IMR-90 (cell line): Measurements from ENCODE around the gene CD7. TPM values are rescaled to one million over a fixed set of nuclear protein-coding genes. Genes with fewer than 3 reads are reported as not detected.

Source experiments
- ATAC-seq: fragments of 200-7000 bp; cut with Tn5 transposase; 2 replicates; pipeline ENCODE4 v1.9.1; 2020; ENCODE audit warnings: low read depth, mild to moderate bottlenecking, moderate library complexity
- BruUV-seq: library from RNA; stranded (reverse); fragments of 400-500 nt; replicated peaks from 2 replicates; lab custom pipeline; 2021; lab: Mats Ljungman, UMichigan
- CTCF ChIA-PET: fragments of 300-600 bp; formaldehyde crosslinking; extraction: SDS; loops from one replicate; lab custom pipeline; 2021; ENCODE audit warnings: antibody characterized with exemption; lab: Yijun Ruan, JAX
- POLR2A ChIA-PET: fragments of 300-600 bp; sonication (Branson Sonifier 250); formaldehyde crosslinking; loops from one replicate; lab custom pipeline; 2022; ENCODE audit warnings: antibody characterized with exemption; ENCODE audit not compliant: unreplicated experiment; lab: Charles Lee
- DNase-seq: peaks from one replicate; pipeline ENCODE4 v3.0.0; 2013
- H2AFZ ChIP-seq: replicated peaks from 2 replicates; pipeline ENCODE3; 2013; ENCODE audit warnings: low read length, mild to moderate bottlenecking; ENCODE audit not compliant: poor library complexity
- H2AK5ac ChIP-seq: 2 replicates; pipeline ENCODE4 v1.6.1; 2013; ENCODE audit warnings: low read depth, low read length, inconsistent platforms
- H2AK9ac ChIP-seq: replicated peaks from 2 replicates; pipeline ENCODE3; 2013; ENCODE audit warnings: mild to moderate bottlenecking, low read depth, low read length, moderate library complexity; ENCODE audit not compliant: poor library complexity
- H2BK120ac ChIP-seq: 2 replicates; pipeline ENCODE4 v1.6.1; 2013; ENCODE audit warnings: low read depth, low read length, inconsistent platforms
- H2BK15ac ChIP-seq: 3 replicates; pipeline ENCODE4 v1.6.1; 2013; ENCODE audit warnings: low read depth, low read length, inconsistent platforms
- H2BK20ac ChIP-seq: 2 replicates; pipeline ENCODE4 v1.6.1; 2013; ENCODE audit warnings: low read depth, mild to moderate bottlenecking, inconsistent platforms, low read length, moderate library complexity
- H2BK5ac ChIP-seq: 2 replicates; pipeline ENCODE4 v1.6.1; 2013; ENCODE audit warnings: mild to moderate bottlenecking, low read depth, low read length, inconsistent platforms; ENCODE audit not compliant: poor library complexity, severe bottlenecking
- H3K14ac ChIP-seq: replicated peaks from 2 replicates; pipeline ENCODE4 v1.6.1; 2013; ENCODE audit warnings: low read depth, low read length, inconsistent platforms
- H3K18ac ChIP-seq: 2 replicates; pipeline ENCODE4 v1.6.1; 2013; ENCODE audit warnings: low read depth, low read length, control low read depth
- H3K23ac ChIP-seq: 2 replicates; pipeline ENCODE4 v1.6.1; 2013; ENCODE audit warnings: low read depth, low read length, inconsistent platforms
- H3K27ac ChIP-seq: 2 replicates; pipeline ENCODE4 v1.5.1; 2013; ENCODE audit warnings: mild to moderate bottlenecking, control low read depth, low read length; ENCODE audit not compliant: insufficient read depth
- H3K27me3 ChIP-seq: 2 replicates; pipeline ENCODE4 v1.6.1; 2013; ENCODE audit warnings: low read length; ENCODE audit not compliant: control insufficient read depth, insufficient read depth
- H3K36me3 ChIP-seq: 2 replicates; pipeline ENCODE4 v1.6.1; 2013; ENCODE audit warnings: low read length, mixed read lengths; ENCODE audit not compliant: control insufficient read depth, insufficient read depth
- H3K4ac ChIP-seq: 2 replicates; pipeline ENCODE4 v1.6.1; 2013; ENCODE audit warnings: low read depth, low read length, inconsistent platforms
- H3K4me1 ChIP-seq: 2 replicates; pipeline ENCODE4 v1.6.1; 2013; ENCODE audit warnings: low read length, mixed read lengths; ENCODE audit not compliant: control insufficient read depth, insufficient read depth
- H3K4me2 ChIP-seq: 2 replicates; pipeline ENCODE4 v1.6.1; 2013; ENCODE audit warnings: low read depth, mild to moderate bottlenecking, control low read depth, low read length, moderate library complexity
- H3K4me3 ChIP-seq: 2 replicates; pipeline ENCODE4 v1.5.1; 2013; ENCODE audit warnings: low read depth, mild to moderate bottlenecking, control low read depth, low read length, moderate library complexity; ENCODE audit not compliant: insufficient read depth
- H3K56ac ChIP-seq: 2 replicates; pipeline ENCODE4 v1.6.1; 2013; ENCODE audit warnings: low read length, inconsistent platforms; ENCODE audit not compliant: insufficient read depth; ENCODE audit errors: extremely low read depth
- H3K79me1 ChIP-seq, 2 experiments: 2 replicates each; pipeline ENCODE4 v1.6.1; 2013; ENCODE audit warnings: low read length in 2 of 2, inconsistent platforms in 1 of 2, low read depth in 1 of 2
- H3K9ac ChIP-seq: 2 replicates; pipeline ENCODE4 v1.6.1; 2013; ENCODE audit warnings: low read depth, low read length, control low read depth
- H3K9me1 ChIP-seq: 2 replicates; pipeline ENCODE4 v1.6.1; 2013; ENCODE audit warnings: low read length, inconsistent platforms; ENCODE audit not compliant: insufficient read depth
- H3K9me3 ChIP-seq: 2 replicates; pipeline ENCODE4 v1.6.1; 2013; ENCODE audit warnings: low read length; ENCODE audit not compliant: control insufficient read depth, insufficient read depth
- H4K20me1 ChIP-seq: 2 replicates; pipeline ENCODE4 v1.6.1; 2013; ENCODE audit warnings: low read length, inconsistent platforms; ENCODE audit not compliant: insufficient read depth
- H4K5ac ChIP-seq: 2 replicates; pipeline ENCODE4 v1.6.1; 2013; ENCODE audit warnings: mild to moderate bottlenecking, low read depth, low read length, control low read depth
- H4K8ac ChIP-seq, 2 experiments: 2 replicates each; pipeline ENCODE4 v1.6.1; 2013; ENCODE audit warnings: low read depth in 2 of 2, low read length in 2 of 2, control low read depth in 1 of 2, inconsistent platforms in 1 of 2
- H4K91ac ChIP-seq: 2 replicates; pipeline ENCODE4 v1.6.1; 2013; ENCODE audit warnings: low read depth, low read length, inconsistent platforms; ENCODE audit not compliant: insufficient read depth
- BHLHE40 ChIP-seq: fragments of 150-350 bp; IDR thresholded peaks from 2 replicates; pipeline ENCODE4 v1.6.1; 2016; ENCODE audit warnings: mild to moderate bottlenecking, low read depth, low read length
- CEBPB ChIP-seq: IDR thresholded peaks from 2 replicates; pipeline ENCODE4 v1.6.1; 2012; ENCODE audit warnings: low read depth, low read length, improper control_type of control experiment
- CHD1 ChIP-seq: IDR thresholded peaks from 2 replicates; pipeline ENCODE4 v1.6.1; 2012; ENCODE audit warnings: low read depth, low read length, improper control_type of control experiment
- FOS ChIP-seq: fragments of 150-350 bp; IDR thresholded peaks from 2 replicates; pipeline ENCODE4 v1.6.1; 2016; ENCODE audit warnings: low read depth, low read length
- MAZ ChIP-seq: IDR thresholded peaks from 2 replicates; pipeline ENCODE4 v1.6.1; 2012; ENCODE audit warnings: low read depth, mild to moderate bottlenecking, low read length, improper control_type of control experiment, moderate library complexity, borderline replicate concordance
- NFE2L2 ChIP-seq: fragments of 150-350 bp; IDR thresholded peaks from 2 replicates; pipeline ENCODE4 v1.6.1; 2016; ENCODE audit warnings: low read depth, mild to moderate bottlenecking, low read length
- POLR2A ChIP-seq: IDR thresholded peaks from 2 replicates; pipeline ENCODE4 v1.6.1; 2012; ENCODE audit warnings: mild to moderate bottlenecking, low read depth, low read length
- RAD21 ChIP-seq: IDR thresholded peaks from 2 replicates; pipeline ENCODE4 v1.6.1; 2012; ENCODE audit warnings: low read length, improper control_type of control experiment
- RCOR1 ChIP-seq: IDR thresholded peaks from 2 replicates; pipeline ENCODE4 v1.6.1; 2012; ENCODE audit warnings: mild to moderate bottlenecking, low read length, improper control_type of control experiment; ENCODE audit not compliant: insufficient replicate concordance
- RFX5 ChIP-seq: IDR thresholded peaks from 2 replicates; pipeline ENCODE4 v1.8.0; 2012; ENCODE audit warnings: low read depth, mild to moderate bottlenecking, low read length, moderate library complexity
- SMC3 ChIP-seq: fragments of 150-350 bp; IDR thresholded peaks from 2 replicates; pipeline ENCODE4 v1.6.1; 2016; ENCODE audit warnings: low read depth, mild to moderate bottlenecking, antibody characterized with exemption, low read length, moderate library complexity
- USF2 ChIP-seq: fragments of 150-350 bp; IDR thresholded peaks from 2 replicates; pipeline ENCODE4 v1.6.1; 2017; ENCODE audit warnings: mild to moderate bottlenecking, antibody characterized with exemption, low read length, low read depth
- WGBS, 2 experiments: methylation state at CpG; one replicate each; pipeline versions ENCODE4 v1.1.5 to v1.1.7; 2013; ENCODE audit warnings: missing lambda C conversion rate in 2 of 2; ENCODE audit not compliant: insufficient read length in 1 of 2; ENCODE audit errors: extremely low coverage in 2 of 2; 5-methylcytosine and 5-hydroxymethylcytosine counted together
- dilution Hi-C: fragments of 300-500 bp; cut with HindIII; formaldehyde crosslinking; loops from one replicate; pipeline ENCODE4 v1.14.3; 2018; ENCODE audit warnings: low sequenced_read_pairs; ENCODE audit not compliant: unreplicated experiment
- in situ Hi-C: fragments of 300-500 bp; cut with MboI; formaldehyde crosslinking; loops from 3 replicates; pipeline ENCODE4 v1.14.3; 2019; ENCODE audit warnings: low sequenced_read_pairs, inconsistent platforms, mixed read lengths
- intact Hi-C: fragments of 100-400 bp; cut with micrococcal nuclease; formaldehyde crosslinking; loops from 2 replicates; pipeline ENCODE4 v1.10.0; 2022
- polyA plus RNA-seq, 3 experiments: library from polyadenylated mRNA; depleted of rRNA; stranded (reverse); fragments of >200 nt; gene quantifications; 2 replicates each; pipeline ENCODE4 v1.2.3, GENCODE V29; 2012; ENCODE audit warnings: low replicate concordance in 1 of 3
- total RNA-seq: library from RNA; depleted of rRNA; stranded (reverse); fragments of >200 nt; gene quantifications from 2 replicates; pipeline ENCODE4 v1.2.3, GENCODE V29; 2012
- TF ChIP-seq, protein P1 (sequence below): fragments of 150-350 bp; IDR thresholded peaks from 2 replicates; pipeline ENCODE4 v1.6.1; 2016; ENCODE audit warnings: low read depth, mild to moderate bottlenecking, low read length, moderate library complexity, borderline replicate concordance
- TF ChIP-seq, protein P2 (sequence below): conservative IDR thresholded peaks from 2 replicates; pipeline ENCODE4 v1.5.1; 2012; ENCODE audit warnings: mild to moderate bottlenecking, low read depth, low read length, improper control_type of control experiment

CD7 gene
- total and polyA plus RNA-seq, 2 of the 4 experiments (the other 2 are of a cell fraction) = not detected

DNA sequence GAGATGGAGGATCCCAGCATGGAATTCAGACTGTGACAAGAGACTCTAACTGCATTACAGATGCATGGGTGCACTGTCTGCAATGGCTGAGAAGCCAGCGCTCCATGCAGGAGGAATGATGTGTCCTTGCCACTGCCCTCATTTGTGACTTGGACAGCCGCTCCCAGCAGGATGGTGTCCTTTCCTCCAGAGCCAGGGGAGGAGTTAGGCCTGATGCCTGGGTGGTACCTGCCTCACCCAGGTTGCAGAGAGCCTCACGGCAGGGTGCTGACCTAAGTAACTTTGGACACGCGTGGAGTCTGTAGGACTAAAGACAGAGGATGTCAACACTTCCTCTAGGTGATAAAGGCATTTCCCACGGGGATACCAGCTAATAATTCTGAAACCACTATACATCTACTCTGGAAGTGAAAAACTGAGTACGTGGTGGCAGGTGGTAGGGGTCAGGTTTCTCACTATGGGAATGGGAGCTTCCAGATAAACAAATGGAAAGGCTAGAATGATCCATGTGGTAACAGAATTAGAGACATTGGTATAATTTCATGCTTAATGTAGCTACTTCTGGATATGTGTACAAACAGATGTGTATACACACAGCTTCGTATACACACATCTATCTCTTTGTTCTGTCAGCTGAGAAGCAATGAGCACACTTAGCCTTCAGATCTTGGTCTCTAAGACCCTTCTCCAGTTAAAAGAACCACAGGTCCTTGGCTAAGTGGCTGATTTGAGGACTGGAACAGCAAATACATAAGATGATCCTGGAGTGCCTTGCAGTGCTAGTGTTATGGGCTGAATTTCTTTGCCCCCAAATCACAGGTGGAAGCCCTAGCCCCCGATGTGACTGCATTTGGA lies 30.2 kb downstream of the CD7 start:
- no peak overlapping the region for H3K4me2 ChIP-seq
- no peaks in the 10 kb centered on the region for H3K36me3 ChIP-seq
- no TSS peak for BruUV-seq
- H2BK120ac ChIP-seq = peak overlapping the region; percentile 89
- ChIA-PET POLR2A (no interaction called here), CTCF (no interaction called here)
- peak overlapping the region; percentile 94 for H3K4ac ChIP-seq
- intact Hi-C loops = no loop called here
- peak overlapping the region; percentile 90 for H2BK20ac ChIP-seq
- peak overlapping the region; percentile 7 to 81; a peak in 3 of 4 replicates for H4K8ac ChIP-seq
- H2AFZ ChIP-seq = no peak overlapping the region
- H3K23ac ChIP-seq = peak overlapping the region; percentile 29; the same call in 1 of the 2 replicates
- H2BK15ac ChIP-seq = peak overlapping the region; percentile 17
- WGBS, 2 experiments = 94% methylated on average over 2 of the region's 9 CpGs; no CpG with 5 or more reads in 1 of the 2 experiments
- in situ Hi-C loops = no loop called here
- peak overlapping the region; percentile 12 for H4K5ac ChIP-seq
- peak overlapping the region; percentile 49; the same call in 1 of the 2 replicates for H3K56ac ChIP-seq
- H2AK5ac ChIP-seq = peak overlapping the region; percentile 99
- H3K9me3 ChIP-seq = no peaks in the 10 kb centered on the region
- H3K27me3 ChIP-seq = no peaks in the 10 kb centered on the region
- dilution Hi-C loops = no loop called here
- H3K79me1 ChIP-seq = peaks cover 0 to 24% of the 10 kb centered on the region in 2 experiments; a peak in 2 of 4 replicates
- H4K20me1 ChIP-seq = peaks cover 10% of the 10 kb centered on the region; the same call in 1 of the 2 replicates
- H3K9me1 ChIP-seq = peaks cover 29% of the 10 kb centered on the region
- H3K27ac ChIP-seq = peak overlapping the region; percentile 86; the same call in 1 of the 2 replicates
- H3K4me3 ChIP-seq = no peak overlapping the region
- no peak for ATAC-seq
- H3K18ac ChIP-seq = peak overlapping the region; percentile 43
- H4K91ac ChIP-seq = peak overlapping the region; percentile 79
- peaks cover 32% of the 10 kb centered on the region for H3K4me1 ChIP-seq
- H3K9ac ChIP-seq = no peak overlapping the region
- H2BK5ac ChIP-seq = peak overlapping the region; percentile 95
- TF ChIP-seq, protein P1, sequence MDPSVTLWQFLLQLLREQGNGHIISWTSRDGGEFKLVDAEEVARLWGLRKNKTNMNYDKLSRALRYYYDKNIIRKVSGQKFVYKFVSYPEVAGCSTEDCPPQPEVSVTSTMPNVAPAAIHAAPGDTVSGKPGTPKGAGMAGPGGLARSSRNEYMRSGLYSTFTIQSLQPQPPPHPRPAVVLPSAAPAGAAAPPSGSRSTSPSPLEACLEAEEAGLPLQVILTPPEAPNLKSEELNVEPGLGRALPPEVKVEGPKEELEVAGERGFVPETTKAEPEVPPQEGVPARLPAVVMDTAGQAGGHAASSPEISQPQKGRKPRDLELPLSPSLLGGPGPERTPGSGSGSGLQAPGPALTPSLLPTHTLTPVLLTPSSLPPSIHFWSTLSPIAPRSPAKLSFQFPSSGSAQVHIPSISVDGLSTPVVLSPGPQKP = no peak
- TF ChIP-seq, protein P2, sequence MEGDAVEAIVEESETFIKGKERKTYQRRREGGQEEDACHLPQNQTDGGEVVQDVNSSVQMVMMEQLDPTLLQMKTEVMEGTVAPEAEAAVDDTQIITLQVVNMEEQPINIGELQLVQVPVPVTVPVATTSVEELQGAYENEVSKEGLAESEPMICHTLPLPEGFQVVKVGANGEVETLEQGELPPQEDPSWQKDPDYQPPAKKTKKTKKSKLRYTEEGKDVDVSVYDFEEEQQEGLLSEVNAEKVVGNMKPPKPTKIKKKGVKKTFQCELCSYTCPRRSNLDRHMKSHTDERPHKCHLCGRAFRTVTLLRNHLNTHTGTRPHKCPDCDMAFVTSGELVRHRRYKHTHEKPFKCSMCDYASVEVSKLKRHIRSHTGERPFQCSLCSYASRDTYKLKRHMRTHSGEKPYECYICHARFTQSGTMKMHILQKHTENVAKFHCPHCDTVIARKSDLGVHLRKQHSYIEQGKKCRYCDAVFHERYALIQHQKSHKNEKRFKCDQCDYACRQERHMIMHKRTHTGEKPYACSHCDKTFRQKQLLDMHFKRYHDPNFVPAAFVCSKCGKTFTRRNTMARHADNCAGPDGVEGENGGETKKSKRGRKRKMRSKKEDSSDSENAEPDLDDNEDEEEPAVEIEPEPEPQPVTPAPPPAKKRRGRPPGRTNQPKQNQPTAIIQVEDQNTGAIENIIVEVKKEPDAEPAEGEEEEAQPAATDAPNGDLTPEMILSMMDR = no peak
- TF ChIP-seq RCOR1 = no peak
- no peak for TF ChIP-seq RAD21
- no peak for TF ChIP-seq RFX5
- TF ChIP-seq MAZ = no peak
- no peak for TF ChIP-seq NFE2L2
- no peak for TF ChIP-seq BHLHE40
- TF ChIP-seq CEBPB = no peak
- TF ChIP-seq POLR2A = no peak
- no peak for TF ChIP-seq CHD1
- TF ChIP-seq SMC3 = no peak
- TF ChIP-seq FOS = no peak
- no peak for TF ChIP-seq USF2
- H2AK9ac ChIP-seq = peak overlapping the region; percentile 37
- DNase-seq = no peak
- peak overlapping the region; percentile 98 for H3K14ac ChIP-seq
